ENCODE results near the gene KDF1. TPM values are rescaled to one million over a fixed set of nuclear protein-coding genes. Genes with fewer than 3 reads are reported as not detected.
A peak's percentile ranks its signal among the peaks of the same experiment; 100 is the strongest.

The KDF1 gene
- total RNA-seq, 4 donors from 2014 or later, result 0.28 to 0.50 TPM; not detected in 2

- no peak for TF ChIP-seq CTCF (IDR thresholded peaks at IDR 0.05)
- no peak for DNase-seq (ENCODE audit: low spot score)
- peak; percentile 34 for ATAC-seq (ENCODE audit: low FRiP score)
These were observed 38.4 kb upstream of the KDF1 start for GRCh38 chr1:26998429-26999300.

- DNase-seq (ENCODE audit: low spot score) (no peak), ATAC-seq (ENCODE audit: low FRiP score) (no peak)
- TF ChIP-seq CTCF (IDR thresholded peaks at IDR 0.05), result no peak
These were observed 36.4 kb upstream of the KDF1 start for GRCh38 chr1:26996665-26997064.

GRCh38 chr1:26996024-26996423 lies 35.8 kb upstream of the KDF1 start:
- DNase-seq (ENCODE audit: low spot score), result no peak
- no peak for ATAC-seq (ENCODE audit: low FRiP score)
- TF ChIP-seq CTCF (IDR thresholded peaks at IDR 0.05), result no peak

DNA sequence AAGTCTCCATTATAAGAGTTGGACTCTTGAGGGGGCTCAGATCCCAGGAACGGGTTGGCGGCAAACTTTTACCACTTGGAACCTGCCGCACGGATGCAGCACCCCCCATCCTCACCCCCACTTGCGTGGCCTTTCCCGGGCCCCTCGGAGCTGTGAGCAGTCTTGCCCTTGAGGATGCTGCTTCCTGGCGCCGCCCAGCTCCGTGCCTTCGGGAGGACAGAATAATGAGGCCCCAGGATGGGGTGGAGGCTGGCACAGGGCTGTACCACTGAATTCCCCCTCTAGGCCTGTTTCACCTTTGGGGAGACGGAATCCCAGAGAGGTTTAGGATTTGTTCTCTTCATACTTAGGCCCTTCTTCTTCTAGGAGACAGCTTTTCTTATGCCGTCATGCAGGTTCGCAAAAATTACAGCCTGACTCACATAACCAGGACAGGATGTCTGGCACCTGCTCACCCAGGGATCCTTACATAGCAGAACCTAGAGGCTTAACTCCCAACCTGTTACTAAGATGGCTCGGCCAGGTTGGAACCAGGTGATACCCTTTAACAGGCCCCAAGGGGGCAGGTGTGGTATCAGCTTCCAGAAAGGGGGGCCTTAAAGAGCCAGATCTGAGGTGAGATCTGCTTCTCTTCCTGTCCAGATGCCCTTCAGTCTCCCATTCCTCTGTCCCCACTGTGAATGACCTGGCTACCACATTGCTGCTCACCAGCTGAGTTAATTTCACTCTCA lies 34.7 kb upstream of the KDF1 start:
- ATAC-seq (ENCODE audit: low FRiP score) (no peak), DNase-seq (ENCODE audit: low spot score) (no peak)
- TF ChIP-seq CTCF (IDR thresholded peaks at IDR 0.05), result no peak

GRCh38 chr1:26994020-26994786 lies 33.9 kb upstream of the KDF1 start:
- DNase-seq (ENCODE audit: low spot score), result no peak
- TF ChIP-seq CTCF (IDR thresholded peaks at IDR 0.05), result no peak
- no peak for ATAC-seq (ENCODE audit: low FRiP score)

- TF ChIP-seq CTCF (IDR thresholded peaks at IDR 0.05), result no peak
- ATAC-seq (ENCODE audit: low FRiP score), result peak; percentile 65
- DNase-seq (ENCODE audit: low spot score), result no peak
These were observed 33.2 kb upstream of the KDF1 start, which contains the start of gene TRNP1 for GRCh38 chr1:26993237-26994019. Gene TRNP1 (plus strand): TSS chr1:26993692. CDS start chr1:26993787, 95 bp downstream.

All from omental fat pad (tissue), 4 donors.